ENCODE measurements around the gene IFT43. TPM values are rescaled to one million over a fixed set of nuclear protein-coding genes. Genes with fewer than 3 reads are reported as not detected.

The IFT43 gene
- polyA plus RNA-seq, 4 donors, result 28.5 to 101 (median 55.5) TPM

DNA sequence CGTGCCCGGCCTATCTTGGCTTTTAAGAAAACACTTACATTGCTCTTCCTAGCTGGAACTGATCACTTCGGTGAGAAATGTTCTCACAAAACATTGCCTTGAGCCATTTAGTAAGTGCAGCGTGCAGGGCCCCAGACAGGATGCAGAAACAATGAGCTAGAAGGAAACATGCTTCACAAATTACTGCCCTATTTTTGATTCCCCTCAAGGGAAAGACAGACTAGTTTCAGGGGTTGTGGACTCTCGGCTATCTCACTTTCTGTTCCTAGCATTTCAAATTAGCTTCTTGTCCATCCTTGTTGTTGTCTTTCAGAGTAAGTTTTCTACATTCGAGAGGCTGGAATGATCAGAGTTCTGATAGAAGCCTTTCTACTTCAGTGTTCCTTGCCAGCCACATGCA is 25.3 kb upstream of the IFT43 start:
- DNase-seq (no peak), FAIRE-seq (no peak)
- Histone ChIP-seq H3K27ac (ENCODE audit: low read depth in 1 of 3, low read length in 2 of 3) (no peak overlapping the region), H3K4me3 (ENCODE audit: low read depth in 1 of 3, low read length in 3 of 3) (no peak overlapping the region), H3K9me3 (ENCODE audit: control insufficient read depth in 2 of 2, insufficient read depth in 1 of 2, low read depth in 1 of 2, low read length in 1 of 2) (no peaks in the 10 kb centered on the region), H3K4me1 (ENCODE audit: control insufficient read depth in 3 of 3, insufficient read depth in 2 of 3, low read depth in 1 of 3, low read length in 2 of 3) (no peaks in the 10 kb centered on the region), H3K27me3 (ENCODE audit: control insufficient read depth in 3 of 3, insufficient read depth in 3 of 3, low read length in 3 of 3) (no peaks in the 10 kb centered on the region), H3K36me3 (ENCODE audit: control insufficient read depth in 3 of 3, insufficient read depth in 2 of 3, low read depth in 1 of 3, low read length in 3 of 3) (peaks cover 0 to 32% (median 3%) of the 10 kb centered on the region in 3 donors)
- 80 to 95% (median 93%) methylated on average over 6 of the region's 6 CpGs for WGBS, 3 donors

DNA sequence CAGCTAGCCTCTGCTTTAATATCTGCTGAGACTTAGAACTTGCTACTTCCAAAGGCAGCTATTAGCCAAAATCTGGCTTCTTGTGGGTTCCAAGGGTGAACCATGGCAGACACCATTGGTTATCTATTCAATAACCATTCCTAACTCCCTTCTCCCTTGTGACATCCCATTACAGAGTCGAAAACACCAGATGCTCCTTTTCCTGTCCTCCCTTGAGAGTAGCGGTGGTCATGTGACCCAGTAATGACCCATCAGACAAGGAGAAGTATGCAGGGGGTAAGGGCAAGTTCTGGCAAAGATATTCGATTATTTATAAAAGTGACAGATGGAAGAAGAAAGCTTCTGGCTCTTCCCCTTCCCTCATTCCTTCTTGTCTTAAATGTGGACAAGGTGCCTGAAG is 23.9 kb upstream of the IFT43 start:
- H3K4me1 ChIP-seq (ENCODE audit: control insufficient read depth in 3 of 3, insufficient read depth in 2 of 3, low read depth in 1 of 3, low read length in 2 of 3), result no peaks in the 10 kb centered on the region
- DNase-seq, result no peak
- no peak overlapping the region for H3K4me3 ChIP-seq (ENCODE audit: low read depth in 1 of 3, low read length in 3 of 3)
- no peaks in the 10 kb centered on the region for H3K9me3 ChIP-seq (ENCODE audit: control insufficient read depth in 2 of 2, insufficient read depth in 1 of 2, low read depth in 1 of 2, low read length in 1 of 2)
- WGBS, 3 donors, result 78 to 90% (median 84%) methylated on average over 3 of the region's 3 CpGs
- no peak overlapping the region for H3K27ac ChIP-seq (ENCODE audit: low read depth in 1 of 3, low read length in 2 of 3)
- no peak for FAIRE-seq
- H3K27me3 ChIP-seq (ENCODE audit: control insufficient read depth in 3 of 3, insufficient read depth in 3 of 3, low read length in 3 of 3), result no peaks in the 10 kb centered on the region
- H3K36me3 ChIP-seq (ENCODE audit: control insufficient read depth in 3 of 3, insufficient read depth in 2 of 3, low read depth in 1 of 3, low read length in 3 of 3), result peaks cover 0 to 35% (median 3%) of the 10 kb centered on the region in 3 donors

DNA sequence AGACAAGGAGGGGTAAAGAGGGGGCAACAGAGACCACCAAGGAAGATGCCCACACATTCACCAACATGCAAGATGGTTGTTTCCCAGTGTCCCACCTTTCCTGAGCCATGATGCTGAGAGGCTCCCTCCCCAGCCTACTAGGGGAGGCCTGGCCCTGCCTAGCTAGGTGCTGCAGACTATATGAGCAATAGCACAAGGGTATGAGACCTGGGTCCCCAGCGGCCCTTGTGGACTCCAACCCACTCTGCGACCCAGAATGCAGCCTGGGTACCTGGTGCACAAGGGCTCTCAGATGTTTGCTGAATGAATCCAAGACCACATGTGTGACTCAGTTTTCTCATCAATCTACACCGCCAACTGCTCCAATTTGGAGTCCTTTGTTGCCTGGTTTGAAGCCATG is 17.7 kb upstream of the IFT43 start:
- no peaks in the 10 kb centered on the region for H3K9me3 ChIP-seq (ENCODE audit: control insufficient read depth in 2 of 2, insufficient read depth in 1 of 2, low read depth in 1 of 2, low read length in 1 of 2)
- H3K36me3 ChIP-seq (ENCODE audit: control insufficient read depth in 3 of 3, insufficient read depth in 2 of 3, low read depth in 1 of 3, low read length in 3 of 3), result peaks cover 0 to 42% (median 3%) of the 10 kb centered on the region in 3 donors
- H3K4me3 ChIP-seq (ENCODE audit: low read depth in 1 of 3, low read length in 3 of 3), result no peak overlapping the region
- no peaks in the 10 kb centered on the region for H3K4me1 ChIP-seq (ENCODE audit: control insufficient read depth in 3 of 3, insufficient read depth in 2 of 3, low read depth in 1 of 3, low read length in 2 of 3)
- H3K27me3 ChIP-seq (ENCODE audit: control insufficient read depth in 3 of 3, insufficient read depth in 3 of 3, low read length in 3 of 3), result no peaks in the 10 kb centered on the region
- 89 to 94% (median 93%) methylated on average over 3 of the region's 3 CpGs for WGBS, 3 donors
- H3K27ac ChIP-seq (ENCODE audit: low read depth in 1 of 3, low read length in 2 of 3), result no peak overlapping the region
- no peak for FAIRE-seq
- DNase-seq, result no peak

DNA sequence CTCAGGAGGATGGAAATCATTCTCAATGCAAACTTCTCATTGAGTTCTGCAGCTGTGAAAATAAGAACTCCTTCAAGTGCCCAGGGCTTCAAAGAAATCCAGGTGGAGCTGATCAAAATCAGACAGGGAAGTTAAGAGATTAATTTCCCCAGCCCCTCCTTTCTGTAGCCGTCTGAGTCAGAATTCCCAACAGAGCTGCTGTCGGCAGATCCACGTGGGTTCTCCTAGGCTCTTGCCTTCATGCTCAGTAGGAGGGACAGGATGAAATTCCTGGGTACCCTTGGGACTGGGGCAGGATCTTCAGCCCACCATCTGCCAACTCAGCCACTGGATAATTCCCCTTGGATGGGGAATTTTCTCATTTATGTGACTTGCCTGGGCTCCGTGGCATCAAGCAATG is 17.1 kb upstream of the IFT43 start:
- H3K27me3 ChIP-seq (ENCODE audit: control insufficient read depth in 3 of 3, insufficient read depth in 3 of 3, low read length in 3 of 3), result no peaks in the 10 kb centered on the region
- WGBS, 3 donors, result 38 to 59% (median 49%) methylated on average over 4 of the region's 4 CpGs
- peaks cover 0 to 3% (median 0%) of the 10 kb centered on the region in 3 donors for H3K4me1 ChIP-seq (ENCODE audit: control insufficient read depth in 3 of 3, insufficient read depth in 2 of 3, low read depth in 1 of 3, low read length in 2 of 3)
- no peak overlapping the region for H3K4me3 ChIP-seq (ENCODE audit: low read depth in 1 of 3, low read length in 3 of 3)
- H3K27ac ChIP-seq (ENCODE audit: low read depth in 1 of 3, low read length in 2 of 3), result no peak overlapping the region
- no peaks in the 10 kb centered on the region for H3K9me3 ChIP-seq (ENCODE audit: control insufficient read depth in 2 of 2, insufficient read depth in 1 of 2, low read depth in 1 of 2, low read length in 1 of 2)
- DNase-seq (peak in 1 of 2 donors; percentile 33), FAIRE-seq (no peak)
- H3K36me3 ChIP-seq (ENCODE audit: control insufficient read depth in 3 of 3, insufficient read depth in 2 of 3, low read depth in 1 of 3, low read length in 3 of 3), result peaks cover 0 to 37% (median 3%) of the 10 kb centered on the region in 3 donors

DNA sequence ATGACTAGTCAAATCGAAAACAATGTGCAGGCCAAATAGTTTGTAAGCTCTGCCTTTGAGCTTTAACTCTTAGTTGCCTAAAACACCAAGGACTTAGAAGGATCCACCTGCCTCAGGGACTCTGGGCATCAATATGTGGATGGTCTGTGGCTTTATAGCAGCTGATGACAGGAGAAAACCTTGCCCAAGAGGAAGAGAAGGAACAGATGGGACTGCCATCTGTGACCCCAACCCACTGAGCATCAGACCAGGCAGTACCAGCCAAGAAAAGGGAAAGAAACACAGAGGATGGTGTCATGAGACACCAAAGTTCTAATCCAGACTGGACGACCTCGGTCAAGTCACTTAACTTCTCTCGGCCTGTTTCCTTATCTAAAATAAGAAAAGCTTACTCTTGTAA is 16.4 kb upstream of the IFT43 start:
- H3K9me3 ChIP-seq (ENCODE audit: control insufficient read depth in 2 of 2, insufficient read depth in 1 of 2, low read depth in 1 of 2, low read length in 1 of 2), result no peaks in the 10 kb centered on the region
- no peak for FAIRE-seq

DNA sequence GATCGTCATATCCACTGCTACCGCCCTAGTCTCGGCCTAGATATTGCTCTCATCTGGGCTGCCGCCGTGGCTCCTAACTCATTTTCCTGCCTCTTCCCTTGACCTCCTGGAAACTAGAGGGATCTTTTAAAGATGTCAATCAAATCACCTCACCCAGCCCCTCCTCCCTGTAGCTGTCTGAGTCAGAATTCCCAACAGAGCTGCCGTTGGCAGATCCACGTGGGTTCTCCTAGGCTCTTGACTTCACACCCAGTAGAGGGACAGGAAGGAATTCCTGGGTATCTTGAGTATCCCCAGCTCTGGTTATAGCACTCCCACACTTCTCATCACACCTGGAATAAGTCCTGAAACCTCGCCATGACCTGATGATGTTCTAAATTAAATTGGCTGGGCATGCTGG is 15.7 kb upstream of the IFT43 start:
- no peak for DNase-seq
- no peak for FAIRE-seq
- H3K4me3 ChIP-seq (ENCODE audit: low read depth in 1 of 3, low read length in 3 of 3), result no peak overlapping the region
- peaks cover 0 to 33% (median 0%) of the 10 kb centered on the region in 3 donors for H3K36me3 ChIP-seq (ENCODE audit: control insufficient read depth in 3 of 3, insufficient read depth in 2 of 3, low read depth in 1 of 3, low read length in 3 of 3)
- H3K27me3 ChIP-seq (ENCODE audit: control insufficient read depth in 3 of 3, insufficient read depth in 3 of 3, low read length in 3 of 3), result no peaks in the 10 kb centered on the region
- peaks cover 0 to 3% (median 0%) of the 10 kb centered on the region in 3 donors for H3K4me1 ChIP-seq (ENCODE audit: control insufficient read depth in 3 of 3, insufficient read depth in 2 of 3, low read depth in 1 of 3, low read length in 2 of 3)
- whole genome bisulfite sequencing, 3 donors, result 80% methylated on average over 8 of the region's 8 CpGs
- no peaks in the 10 kb centered on the region for H3K9me3 ChIP-seq (ENCODE audit: control insufficient read depth in 2 of 2, insufficient read depth in 1 of 2, low read depth in 1 of 2, low read length in 1 of 2)
- no peak overlapping the region for H3K27ac ChIP-seq (ENCODE audit: low read depth in 1 of 3, low read length in 2 of 3)

More for the DNA sequence above, 16.4 kb upstream of the IFT43 start:
- Histone ChIP-seq H3K4me3 (ENCODE audit: low read depth in 1 of 3, low read length in 3 of 3) (no peak overlapping the region), H3K27me3 (ENCODE audit: control insufficient read depth in 3 of 3, insufficient read depth in 3 of 3, low read length in 3 of 3) (no peaks in the 10 kb centered on the region), H3K4me1 (ENCODE audit: control insufficient read depth in 3 of 3, insufficient read depth in 2 of 3, low read depth in 1 of 3, low read length in 2 of 3) (peaks cover 0 to 3% (median 0%) of the 10 kb centered on the region in 3 donors), H3K36me3 (ENCODE audit: control insufficient read depth in 3 of 3, insufficient read depth in 2 of 3, low read depth in 1 of 3, low read length in 3 of 3) (peaks cover 0 to 36% (median 3%) of the 10 kb centered on the region in 3 donors), H3K27ac (ENCODE audit: low read depth in 1 of 3, low read length in 2 of 3) (no peak overlapping the region)
- DNase-seq, result no peak
- 75 to 86% (median 77%) methylated on average over 4 of the region's 4 CpGs for WGBS, 3 donors

DNA sequence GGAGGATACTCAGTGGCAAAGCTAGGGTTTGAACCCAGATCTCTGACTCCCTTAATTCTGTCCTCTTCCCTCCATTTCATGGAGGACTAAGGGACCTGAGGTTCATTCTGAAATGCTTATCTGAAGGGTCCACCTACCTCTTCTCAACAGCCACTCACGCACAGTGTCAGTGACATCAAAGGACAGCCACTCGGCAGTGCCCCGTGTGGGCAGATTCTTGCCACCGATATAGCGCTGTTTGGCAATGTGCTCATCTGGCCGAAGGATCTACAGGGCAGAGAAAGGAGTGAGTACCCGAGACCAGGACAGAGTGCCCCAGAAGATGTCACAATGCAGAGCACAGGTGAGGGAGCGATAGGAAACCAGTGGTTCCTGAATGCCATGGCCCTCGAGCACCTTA is 14.6 kb upstream of the IFT43 start:
- Histone ChIP-seq H3K27me3 (ENCODE audit: control insufficient read depth in 3 of 3, insufficient read depth in 3 of 3, low read length in 3 of 3) (no peaks in the 10 kb centered on the region), H3K9me3 (ENCODE audit: control insufficient read depth in 2 of 2, insufficient read depth in 1 of 2, low read depth in 1 of 2, low read length in 1 of 2) (no peaks in the 10 kb centered on the region), H3K4me1 (ENCODE audit: control insufficient read depth in 3 of 3, insufficient read depth in 2 of 3, low read depth in 1 of 3, low read length in 2 of 3) (peaks cover 0 to 3% (median 0%) of the 10 kb centered on the region in 3 donors), H3K4me3 (ENCODE audit: low read depth in 1 of 3, low read length in 3 of 3) (no peak overlapping the region), H3K27ac (ENCODE audit: low read depth in 1 of 3, low read length in 2 of 3) (no peak overlapping the region), H3K36me3 (ENCODE audit: control insufficient read depth in 3 of 3, insufficient read depth in 2 of 3, low read depth in 1 of 3, low read length in 3 of 3) (peaks cover 0 to 29% (median 0%) of the 10 kb centered on the region in 3 donors)
- DNase-seq (no peak), FAIRE-seq (no peak)
- WGBS, 3 donors, result 75 to 91% (median 91%) methylated on average over 9 of the region's 9 CpGs

DNA sequence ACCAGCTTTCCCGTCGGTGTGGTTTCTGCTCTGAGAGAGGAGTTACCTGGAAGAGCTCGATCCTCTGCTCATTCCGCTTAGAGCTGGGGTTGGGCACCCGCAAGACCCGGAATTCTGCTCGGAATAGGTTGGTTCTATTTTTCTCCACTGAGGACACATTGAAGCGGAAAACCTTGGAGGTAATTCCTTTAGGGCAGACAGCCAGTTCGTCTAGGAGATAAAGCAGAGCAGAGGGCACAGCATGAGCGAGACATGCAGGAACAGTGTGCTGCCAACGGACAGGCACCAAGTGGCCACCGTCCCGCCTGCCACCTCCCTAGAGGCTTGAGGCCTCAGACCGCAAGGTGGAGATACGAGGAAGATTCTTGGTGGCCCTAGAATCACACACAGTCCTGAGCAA is 14.1 kb upstream of the IFT43 start:
- Histone ChIP-seq H3K9me3 (ENCODE audit: control insufficient read depth in 2 of 2, insufficient read depth in 1 of 2, low read depth in 1 of 2, low read length in 1 of 2) (no peaks in the 10 kb centered on the region), H3K27me3 (ENCODE audit: control insufficient read depth in 3 of 3, insufficient read depth in 3 of 3, low read length in 3 of 3) (no peaks in the 10 kb centered on the region), H3K4me1 (ENCODE audit: control insufficient read depth in 3 of 3, insufficient read depth in 2 of 3, low read depth in 1 of 3, low read length in 2 of 3) (peaks cover 0 to 3% (median 0%) of the 10 kb centered on the region in 3 donors), H3K36me3 (ENCODE audit: control insufficient read depth in 3 of 3, insufficient read depth in 2 of 3, low read depth in 1 of 3, low read length in 3 of 3) (peaks cover 0 to 27% (median 0%) of the 10 kb centered on the region in 3 donors), H3K27ac (ENCODE audit: low read depth in 1 of 3, low read length in 2 of 3) (no peak overlapping the region), H3K4me3 (ENCODE audit: low read depth in 1 of 3, low read length in 3 of 3) (no peak overlapping the region)
- 36 to 92% (median 77%) methylated on average over 15 of the region's 15 CpGs for WGBS, 3 donors
- no peak for FAIRE-seq
- peak in 1 of 2 donors; percentile 64 for DNase-seq

DNA sequence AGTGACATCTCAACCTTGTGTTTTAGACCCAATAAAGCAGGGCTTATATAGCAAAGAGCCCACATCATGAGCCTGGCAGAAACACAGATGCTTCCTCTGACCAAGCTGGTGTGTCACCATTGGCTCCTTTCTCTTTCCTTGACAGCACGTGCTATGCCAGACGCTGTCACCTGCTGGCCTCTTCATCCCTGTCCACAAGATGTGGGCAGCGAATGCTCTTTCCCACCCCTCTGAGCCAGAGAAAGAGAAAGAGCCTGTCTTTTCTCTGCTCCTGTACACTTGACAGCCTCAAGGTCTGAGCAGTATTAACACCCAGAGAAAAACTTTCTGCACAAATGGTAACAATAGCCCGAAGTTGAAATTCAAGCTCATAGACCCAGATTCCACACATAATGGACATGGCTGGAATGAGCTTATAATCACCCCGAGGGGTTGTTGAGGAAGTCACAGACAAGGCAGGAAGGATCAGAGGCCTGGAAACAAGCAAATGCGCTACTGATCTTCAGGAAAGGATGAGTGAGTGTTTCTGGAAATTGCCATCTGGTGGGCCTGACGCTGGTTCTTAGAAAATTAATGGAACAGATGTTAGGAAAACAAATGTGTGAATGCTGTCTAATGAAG is 12.7 kb upstream of the IFT43 start:
- DNase-seq (peak in 1 of 2 donors; percentile 35), FAIRE-seq (no peak)
- Histone ChIP-seq H3K9me3 (ENCODE audit: control insufficient read depth in 2 of 2, insufficient read depth in 1 of 2, low read depth in 1 of 2, low read length in 1 of 2) (no peaks in the 10 kb centered on the region), H3K36me3 (ENCODE audit: control insufficient read depth in 3 of 3, insufficient read depth in 2 of 3, low read depth in 1 of 3, low read length in 3 of 3) (peaks cover 0 to 17% (median 0%) of the 10 kb centered on the region in 3 donors), H3K4me1 (ENCODE audit: control insufficient read depth in 3 of 3, insufficient read depth in 2 of 3, low read depth in 1 of 3, low read length in 2 of 3) (peaks cover 0 to 3% (median 0%) of the 10 kb centered on the region in 3 donors), H3K27me3 (ENCODE audit: control insufficient read depth in 3 of 3, insufficient read depth in 3 of 3, low read length in 3 of 3) (no peaks in the 10 kb centered on the region), H3K4me3 (ENCODE audit: low read depth in 1 of 3, low read length in 3 of 3) (no peak overlapping the region), H3K27ac (ENCODE audit: low read depth in 1 of 3, low read length in 2 of 3) (no peak overlapping the region)
- 36 to 53% (median 48%) methylated on average over 7 of the region's 7 CpGs for WGBS, 3 donors
